HG02642 (cell line): ENCODE results near the gene NECAP2.
"Not testable (repeated sequence)": the region's sequence is repeated elsewhere in the genome, so short reads cannot be mapped to it uniquely, and the experiment has no call there.

ENCODE experiments used
- ATAC-seq: cut with Tn5 transposase; IDR thresholded peaks from one replicate; pipeline ENCODE4 v1.9.1; 2021; ENCODE audit warnings: mild to moderate bottlenecking; ENCODE audit not compliant: unreplicated experiment, poor library complexity

Gene NECAP2

GRCh38 chr1:16491056-16491675, 50.6 kb downstream of the NECAP2 start:
- no peak for ATAC-seq

DNA sequence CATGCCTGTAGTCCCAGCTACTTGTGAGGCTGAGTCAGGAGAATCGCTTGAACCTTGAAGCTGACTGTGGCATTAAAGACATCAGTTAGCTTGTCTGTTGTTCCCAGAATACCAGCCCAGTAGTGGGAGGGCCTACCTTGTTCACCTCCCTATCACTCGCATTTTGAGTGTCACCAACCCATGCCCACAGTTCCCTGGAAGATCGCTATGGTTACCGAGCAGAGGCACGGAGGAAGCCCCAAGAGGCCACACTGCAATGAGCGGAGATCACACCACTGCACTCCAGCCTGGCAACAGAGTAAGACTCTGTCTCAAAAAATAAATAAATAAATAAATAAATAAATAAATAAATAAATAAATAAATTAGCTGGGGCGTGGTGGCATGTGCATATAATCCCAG, 52.4 kb downstream of the NECAP2 start:
- not testable (repeated sequence) for ATAC-seq

DNA sequence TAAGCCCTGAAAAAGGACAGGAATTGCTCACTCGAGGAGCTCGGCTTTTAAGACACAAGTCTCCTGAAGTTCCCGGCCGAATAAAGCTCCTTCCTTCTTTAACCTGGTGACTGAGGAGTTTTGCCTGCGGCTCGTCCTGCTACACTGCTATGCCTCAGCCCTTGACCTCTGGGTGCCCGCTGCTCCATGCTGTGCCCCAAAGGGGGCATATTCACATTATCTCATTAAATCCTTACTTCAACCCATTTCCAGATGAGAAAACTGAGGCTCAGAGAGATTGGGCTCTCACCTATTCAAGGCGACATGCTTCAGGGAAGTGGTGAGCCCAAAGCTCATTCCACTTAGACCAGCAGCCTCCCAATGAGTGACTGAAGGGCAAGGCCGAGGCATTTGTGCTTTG, 53.2 kb downstream of the NECAP2 start:
- ATAC-seq = not testable (repeated sequence)

- not testable (repeated sequence) for ATAC-seq
Observed at GRCh38 chr1:16497474-16497904, 57.0 kb downstream of the NECAP2 start.

DNA sequence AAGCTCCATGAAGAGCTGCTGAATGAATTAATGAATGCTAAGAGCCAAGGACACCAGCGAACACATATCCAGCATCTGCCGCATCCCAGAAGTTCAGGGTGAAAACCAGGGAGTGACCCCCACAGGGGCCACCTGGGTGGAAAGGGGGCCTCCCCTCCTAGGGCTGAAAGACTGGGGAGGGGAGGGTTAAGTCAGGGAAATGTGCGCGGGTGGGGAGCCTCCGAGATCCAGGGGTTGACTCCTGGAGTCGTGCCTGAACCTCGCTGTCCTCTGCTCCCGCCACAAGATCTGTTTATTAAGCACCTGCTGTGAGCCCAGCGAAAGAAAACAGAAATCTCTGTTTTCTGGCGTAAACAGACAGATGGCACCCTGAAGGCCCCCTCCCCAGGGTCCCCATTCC, 57.5 kb downstream of the NECAP2 start:
- not testable (repeated sequence) for ATAC-seq

- ATAC-seq = peak; percentile 82
Observed at GRCh38 chr1:16498573-16499413, 58.3 kb downstream of the NECAP2 start.

GRCh38 chr1:16500466-16500865, 59.9 kb downstream of the NECAP2 start:
- ATAC-seq = not testable (repeated sequence)

DNA sequence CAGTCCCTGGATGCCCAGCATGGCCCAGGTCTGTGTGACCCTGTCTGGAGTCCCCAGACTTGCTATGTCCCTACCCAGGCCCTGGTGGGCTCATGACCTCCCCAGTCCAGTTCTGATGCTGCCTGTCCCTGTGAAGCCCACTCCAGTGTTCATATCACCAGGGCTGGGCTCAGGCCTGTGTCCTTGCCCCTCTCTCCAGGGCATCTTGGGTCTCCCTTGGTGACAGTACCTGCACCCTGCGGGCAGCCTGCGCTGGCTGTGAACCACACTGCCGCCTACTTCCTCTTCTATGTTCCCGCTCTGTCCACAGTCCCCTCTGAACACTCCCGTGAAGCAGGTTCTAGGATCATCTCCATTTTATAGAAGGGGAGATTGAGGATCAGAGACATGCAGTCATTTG, 60.5 kb downstream of the NECAP2 start:
- ATAC-seq = not testable (repeated sequence)

- ATAC-seq = not testable (repeated sequence)
Observed at GRCh38 chr1:16501446-16501845, 60.9 kb downstream of the NECAP2 start.

DNA sequence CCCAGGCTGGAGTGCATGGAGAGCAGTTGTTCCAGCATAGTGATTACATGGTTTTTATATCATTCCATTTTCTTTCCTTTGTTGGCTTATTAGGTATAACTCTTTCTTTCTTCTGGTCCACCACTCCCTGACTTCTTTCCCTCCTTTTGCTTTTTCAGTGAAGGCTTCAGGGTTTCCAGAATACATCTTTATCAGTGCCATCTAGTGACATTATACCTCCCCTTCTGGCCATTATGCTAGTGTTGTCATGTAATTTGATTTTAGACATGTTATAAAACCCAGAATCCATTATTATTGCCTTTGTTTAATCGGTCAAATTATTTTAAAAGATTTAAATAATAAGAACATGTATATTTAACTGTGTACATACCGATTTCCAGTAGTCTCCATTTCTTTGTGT, 63.0 kb downstream of the NECAP2 start:
- ATAC-seq = no peak

DNA sequence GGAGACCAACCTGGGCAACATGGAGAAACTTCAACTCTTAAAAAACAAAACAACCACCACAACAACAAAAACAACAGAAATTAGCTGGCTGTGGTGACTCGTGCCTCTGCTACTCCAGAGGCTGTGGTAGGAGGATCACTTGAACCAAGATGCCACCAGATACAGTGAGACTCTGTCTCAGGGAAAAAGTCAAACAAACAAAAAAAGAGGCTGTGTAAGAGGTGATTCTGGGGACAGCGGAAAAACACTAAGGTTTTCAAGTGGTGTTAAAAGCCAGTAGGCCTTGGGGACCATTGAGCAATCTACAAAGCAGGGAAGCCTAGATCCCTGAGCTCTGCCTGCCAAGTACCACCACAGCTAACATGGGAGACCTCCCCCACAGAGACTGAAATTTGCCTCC, 65.3 kb downstream of the NECAP2 start:
- not testable (repeated sequence) for ATAC-seq

- ATAC-seq = not testable (repeated sequence)
Observed at GRCh38 chr1:16506364-16507136, 66.0 kb downstream of the NECAP2 start.

- not testable (repeated sequence) for ATAC-seq
Observed at GRCh38 chr1:16508861-16509445, 68.4 kb downstream of the NECAP2 start.
